NCI-H446 treated with DMSO at 0.1 percent for 48 hours (cell line): ENCODE data around the gene AMDHD1.
"Not testable (repeated sequence)": the region's sequence is repeated elsewhere in the genome, so short reads cannot be mapped to it uniquely, and the experiment has no call there.

Experiments used
- DNase-seq: peaks from one replicate; lab custom pipeline; 2025; lab: John Stamatoyannopoulos, UW

AMDHD1 gene

GRCh38 chr12:95963096-95963495 is 20.0 kb downstream of the AMDHD1 start:
- no peak for DNase-seq

GRCh38 chr12:95966287-95966870 is 23.2 kb downstream of the AMDHD1 start:
- DNase-seq: no peak

GRCh38 chr12:95967301-95967700 is 24.2 kb downstream of the AMDHD1 start:
- no peak for DNase-seq

GRCh38 chr12:95969116-95969515 is 26.0 kb downstream of the AMDHD1 start:
- DNase-seq: not testable (repeated sequence)

GRCh38 chr12:95970905-95971304 is 27.8 kb downstream of the AMDHD1 start:
- DNase-seq: no peak

GRCh38 chr12:95972832-95973456 is 29.8 kb downstream of the AMDHD1 start:
- DNase-seq: no peak

GRCh38 chr12:95974358-95974757 is 31.2 kb downstream of the AMDHD1 start:
- DNase-seq: no peak

- no peak for DNase-seq
Observed at GRCh38 chr12:95975491-95975890, 32.4 kb downstream of the AMDHD1 start.

GRCh38 chr12:95976416-95976832 is 33.3 kb downstream of the AMDHD1 start:
- no peak for DNase-seq

GRCh38 chr12:95977764-95978305 is 34.7 kb downstream of the AMDHD1 start:
- DNase-seq: no peak

- no peak for DNase-seq
Observed at GRCh38 chr12:95978351-95978750, 35.2 kb downstream of the AMDHD1 start.

- DNase-seq: no peak
Observed at GRCh38 chr12:95978774-95979173, 35.6 kb downstream of the AMDHD1 start.

GRCh38 chr12:95980437-95980836 is 37.3 kb downstream of the AMDHD1 start:
- no peak for DNase-seq

GRCh38 chr12:95982602-95983001 is 39.5 kb downstream of the AMDHD1 start:
- no peak for DNase-seq

- DNase-seq: no peak
Observed at GRCh38 chr12:95984682-95985081, 41.6 kb downstream of the AMDHD1 start.

GRCh38 chr12:95986635-95987570 is 43.8 kb downstream of the AMDHD1 start:
- DNase-seq: no peak

- no peak for DNase-seq
Observed at GRCh38 chr12:95988506-95989275, 45.6 kb downstream of the AMDHD1 start.

- no peak for DNase-seq
Observed at GRCh38 chr12:95989504-95990123, 46.5 kb downstream of the AMDHD1 start.

GRCh38 chr12:95990136-95990535 is 47.0 kb downstream of the AMDHD1 start:
- DNase-seq: no peak

- DNase-seq: no peak
Observed at GRCh38 chr12:95993907-95994306, 50.8 kb downstream of the AMDHD1 start.

GRCh38 chr12:95994476-95994875 is 51.3 kb downstream of the AMDHD1 start:
- no peak for DNase-seq
